Measurements from ENCODE around the gene SYT9. TPM values are rescaled to one million over a fixed set of nuclear protein-coding genes. Genes with fewer than 3 reads are reported as not detected.

Gene SYT9
- total RNA-seq (2014; rRNA removed; shearing (Covaris generic)): not detected in 2 replicates

- DNase-seq: no peak
- Histone ChIP-seq H3K9me3 (replicated peaks) (no peaks in the 10 kb centered on the region), H3K4me1 (no peaks in the 10 kb centered on the region), H3K27me3 (no peaks in the 10 kb centered on the region), H3K4me3 (no peak within 1 kb of the TSS), H3K36me3 (no peaks in the 10 kb centered on the region), H3K27ac (no peak within 1 kb of the TSS)
These were observed at the start of gene SYT9 for GRCh38 chr11:7251836-7252682. Gene SYT9, plus strand, starts transcription at chr11:7251904. Its CDS starts 283 bp downstream, at chr11:7252187.

DNA sequence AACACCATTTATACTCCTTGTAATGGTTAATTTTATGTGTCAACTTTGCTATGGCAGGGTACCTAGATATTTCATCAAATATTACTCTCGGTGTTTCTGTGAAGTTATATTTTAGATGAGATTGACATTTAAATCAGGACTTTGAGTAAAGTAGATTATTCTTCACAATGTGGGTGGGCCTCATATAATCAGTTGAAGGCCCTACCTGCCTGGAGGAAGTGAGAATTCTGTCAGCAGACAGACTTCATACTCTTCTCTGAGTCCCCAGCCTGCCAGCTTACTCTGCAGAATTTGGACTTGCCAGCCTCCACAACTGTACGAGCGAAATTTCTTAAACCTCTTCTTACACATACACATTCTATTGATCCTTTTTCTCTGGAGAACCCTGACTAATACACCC, 49.3 kb upstream of the SYT9 start:
- no peaks in the 10 kb centered on the region for H3K27me3 ChIP-seq
- no peak overlapping the region for H3K4me3 ChIP-seq
- no peaks in the 10 kb centered on the region for H3K4me1 ChIP-seq
- no peak for DNase-seq
- H3K27ac ChIP-seq: no peak overlapping the region
- no peaks in the 10 kb centered on the region for H3K9me3 ChIP-seq (replicated peaks)
- no peaks in the 10 kb centered on the region for H3K36me3 ChIP-seq

- no peaks in the 10 kb centered on the region for H3K27me3 ChIP-seq
- H3K4me3 ChIP-seq: no peak overlapping the region
- H3K4me1 ChIP-seq: no peaks in the 10 kb centered on the region
- no peak for DNase-seq
- H3K9me3 ChIP-seq (replicated peaks): no peaks in the 10 kb centered on the region
- no peaks in the 10 kb centered on the region for H3K36me3 ChIP-seq
- H3K27ac ChIP-seq: no peak overlapping the region
These were observed 46.9 kb upstream of the SYT9 start for GRCh38 chr11:7204778-7205177.

DNA sequence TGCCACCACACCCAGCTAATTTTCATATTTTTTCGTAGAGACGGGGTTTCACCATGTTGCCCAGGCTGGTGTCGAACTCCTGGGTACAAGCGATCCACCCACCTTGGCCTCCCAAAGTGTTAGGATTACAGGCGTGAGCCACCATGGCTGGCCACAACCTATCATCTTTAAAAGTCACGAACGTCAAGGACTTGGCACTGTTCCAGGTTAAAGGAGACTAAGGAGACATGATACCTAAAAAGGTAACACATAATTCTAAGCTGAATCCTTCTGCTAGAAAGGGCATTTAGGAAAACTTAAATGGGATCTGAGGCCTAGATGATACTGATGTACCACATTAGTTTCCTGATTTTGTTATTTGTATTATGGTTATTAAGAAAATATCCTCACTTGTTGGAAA, 43.3 kb upstream of the SYT9 start:
- Histone ChIP-seq H3K4me1 (no peaks in the 10 kb centered on the region), H3K27me3 (no peaks in the 10 kb centered on the region), H3K36me3 (no peaks in the 10 kb centered on the region), H3K4me3 (no peak overlapping the region), H3K9me3 (replicated peaks) (no peaks in the 10 kb centered on the region), H3K27ac (no peak overlapping the region)
- DNase-seq: no peak

DNA sequence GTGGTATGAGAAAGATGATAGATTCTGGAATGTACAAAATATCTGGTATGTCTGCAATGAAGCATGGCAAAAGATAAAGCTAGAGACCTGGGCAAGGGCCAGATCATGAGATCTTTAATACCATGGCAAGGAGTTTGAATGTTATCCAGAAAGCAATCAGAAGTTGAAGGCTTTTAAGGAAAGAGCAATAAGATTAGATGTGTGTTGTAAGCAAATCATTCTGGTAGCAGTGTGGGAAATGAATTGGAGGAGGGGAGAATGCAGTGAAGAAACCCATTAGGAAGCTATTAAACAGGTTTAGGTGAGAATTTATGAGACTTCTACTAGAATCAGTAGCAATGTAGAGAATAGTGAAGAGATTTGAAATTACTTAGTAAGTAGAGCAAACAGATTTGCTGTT, 32.2 kb upstream of the SYT9 start:
- Histone ChIP-seq H3K27ac (no peak overlapping the region), H3K4me3 (no peak overlapping the region), H3K36me3 (no peaks in the 10 kb centered on the region), H3K4me1 (no peaks in the 10 kb centered on the region), H3K9me3 (replicated peaks) (no peaks in the 10 kb centered on the region), H3K27me3 (no peaks in the 10 kb centered on the region)
- DNase-seq: no peak

DNA sequence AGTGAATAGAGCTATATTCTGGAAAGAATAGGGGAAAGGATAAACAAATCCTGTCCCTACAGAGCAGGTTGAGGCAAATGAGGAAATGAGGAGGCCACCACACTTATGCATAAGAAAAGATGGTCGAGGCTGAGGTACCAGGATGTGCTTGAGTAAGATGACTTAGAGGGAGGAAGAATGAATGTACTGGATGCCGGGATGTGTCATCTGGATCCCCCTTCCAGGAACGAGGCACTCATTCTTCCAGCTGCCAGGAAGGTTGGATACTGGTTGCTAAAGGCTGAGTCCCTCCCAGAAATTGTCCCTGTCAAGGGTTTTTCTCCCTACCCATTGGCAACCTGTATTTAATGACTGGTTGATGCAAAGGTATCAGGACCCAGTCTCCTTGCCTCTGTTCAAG, 31.1 kb upstream of the SYT9 start:
- DNase-seq: no peak
- Histone ChIP-seq H3K27ac (no peak overlapping the region), H3K27me3 (no peaks in the 10 kb centered on the region), H3K36me3 (no peaks in the 10 kb centered on the region), H3K4me1 (no peaks in the 10 kb centered on the region), H3K4me3 (no peak overlapping the region), H3K9me3 (replicated peaks) (no peaks in the 10 kb centered on the region)

DNA sequence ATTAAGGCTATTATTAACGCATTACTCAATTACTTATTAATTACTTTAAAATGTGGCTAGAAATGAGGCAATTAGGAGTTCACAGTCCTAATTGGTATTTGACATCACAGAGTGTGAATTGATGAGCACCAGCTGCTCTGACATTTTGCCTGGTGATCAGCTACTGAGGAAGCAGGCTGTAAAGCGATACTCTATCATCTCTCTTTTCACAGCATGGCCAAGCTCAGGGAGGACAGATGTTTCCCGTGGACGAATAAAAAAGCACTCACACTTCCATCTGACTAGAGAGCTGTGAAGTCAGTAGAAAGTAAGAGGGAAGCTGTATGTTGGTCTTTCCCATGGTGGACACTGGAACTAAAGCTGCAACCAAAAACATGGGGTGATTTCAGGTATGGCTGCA, 29.1 kb upstream of the SYT9 start:
- H3K27me3 ChIP-seq: no peaks in the 10 kb centered on the region
- DNase-seq: peak in 1 of 2 experiments; percentile 12
- H3K4me3 ChIP-seq: no peak overlapping the region
- H3K4me1 ChIP-seq: no peaks in the 10 kb centered on the region
- H3K9me3 ChIP-seq (replicated peaks): no peaks in the 10 kb centered on the region
- no peak overlapping the region for H3K27ac ChIP-seq
- H3K36me3 ChIP-seq: no peaks in the 10 kb centered on the region

- Histone ChIP-seq H3K9me3 (replicated peaks) (no peaks in the 10 kb centered on the region), H3K4me1 (no peaks in the 10 kb centered on the region), H3K36me3 (no peaks in the 10 kb centered on the region), H3K4me3 (no peak overlapping the region), H3K27ac (no peak overlapping the region), H3K27me3 (peaks cover 13% of the 10 kb centered on the region)
- DNase-seq: no peak
These were observed 11.8 kb upstream of the SYT9 start for GRCh38 chr11:7239877-7240276.

DNA sequence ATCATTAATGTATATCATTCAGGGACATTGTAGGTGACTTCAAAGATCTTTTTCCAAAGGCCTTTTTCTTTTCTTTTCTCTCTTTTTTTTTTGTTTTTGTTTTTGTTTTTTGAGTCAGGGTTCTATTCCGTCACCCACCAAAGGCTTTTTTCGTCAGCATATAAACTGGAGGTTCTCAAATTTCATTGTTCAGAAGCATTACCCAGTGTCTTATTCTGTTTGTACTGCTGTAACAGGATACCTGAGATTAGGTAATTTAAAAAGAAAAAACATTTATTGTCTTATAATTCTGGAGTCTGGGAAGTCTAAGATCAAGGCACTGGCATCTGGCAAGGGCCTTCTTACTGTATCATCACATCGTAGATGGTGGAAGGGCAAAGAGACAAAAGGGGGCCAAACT, 6.4 kb upstream of the SYT9 start:
- DNase-seq: no peak
- no peak overlapping the region for H3K4me3 ChIP-seq
- H3K27ac ChIP-seq: no peak overlapping the region
- H3K4me1 ChIP-seq: no peaks in the 10 kb centered on the region
- H3K9me3 ChIP-seq (replicated peaks): no peaks in the 10 kb centered on the region
- H3K27me3 ChIP-seq: 0 out of 2 replicates have a peak, but pooled peaks cover 3% of the 10 kb centered on the region
- no peaks in the 10 kb centered on the region for H3K36me3 ChIP-seq

DNA sequence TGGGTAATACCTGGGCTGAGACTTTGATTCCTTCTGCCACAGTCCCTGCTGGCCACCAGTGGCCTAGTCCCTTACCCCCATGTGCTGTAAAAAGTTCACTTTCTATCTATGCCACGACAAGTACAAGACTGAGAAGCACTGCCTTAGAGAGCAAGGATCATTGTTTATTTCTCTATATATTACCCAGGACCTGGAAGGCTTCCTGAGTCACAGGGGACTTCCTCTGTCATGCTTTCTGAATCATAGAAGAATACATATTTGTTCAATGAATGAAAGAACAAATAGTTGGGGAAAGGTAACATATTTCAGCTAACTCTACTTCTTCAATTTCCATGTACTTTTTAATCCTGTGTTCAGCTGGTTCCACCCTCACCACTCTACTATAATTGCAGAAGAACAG, 5.5 kb upstream of the SYT9 start:
- H3K9me3 ChIP-seq (replicated peaks): no peaks in the 10 kb centered on the region

DNA sequence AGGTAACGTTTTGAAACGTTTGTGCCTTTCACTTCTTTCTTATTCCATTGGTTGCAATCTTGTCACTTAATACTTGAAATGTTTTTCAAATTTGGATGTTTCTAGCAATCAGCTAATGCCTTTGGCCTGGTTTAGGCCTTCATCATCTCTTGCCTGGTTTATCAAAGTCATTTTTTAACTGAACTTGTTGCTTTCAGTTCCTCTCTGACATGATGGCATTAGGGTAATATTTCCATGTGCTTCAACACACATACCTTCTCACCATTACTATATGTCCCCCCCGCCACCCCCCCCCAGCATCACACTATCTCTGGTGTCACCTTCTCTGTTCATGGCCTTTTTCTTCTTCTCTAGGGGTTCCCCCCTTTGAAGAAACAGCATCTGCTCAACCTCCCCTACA, 1.5 kb upstream of the SYT9 start:
- H3K4me3 ChIP-seq: no peak overlapping the region
- no peak for DNase-seq
- no peaks in the 10 kb centered on the region for H3K27me3 ChIP-seq
- no peak overlapping the region for H3K27ac ChIP-seq
- no peaks in the 10 kb centered on the region for H3K36me3 ChIP-seq
- H3K9me3 ChIP-seq (replicated peaks): no peaks in the 10 kb centered on the region
- H3K4me1 ChIP-seq: no peaks in the 10 kb centered on the region

More for the DNA sequence above, 5.5 kb upstream of the SYT9 start:
- 0 out of 2 replicates have a peak, but pooled peaks cover 3% of the 10 kb centered on the region for H3K27me3 ChIP-seq
- no peak overlapping the region for H3K27ac ChIP-seq
- H3K4me3 ChIP-seq: no peak overlapping the region
- no peaks in the 10 kb centered on the region for H3K36me3 ChIP-seq
- no peak for DNase-seq
- no peaks in the 10 kb centered on the region for H3K4me1 ChIP-seq

GRCh38 chr11:7251487-7251835, 243 bp upstream of the SYT9 start:
- no peaks in the 10 kb centered on the region for H3K4me1 ChIP-seq
- no peaks in the 10 kb centered on the region for H3K36me3 ChIP-seq
- no peak overlapping the region for H3K4me3 ChIP-seq
- no peaks in the 10 kb centered on the region for H3K9me3 ChIP-seq (replicated peaks)
- no peak overlapping the region for H3K27ac ChIP-seq
- no peaks in the 10 kb centered on the region for H3K27me3 ChIP-seq
- DNase-seq: no peak

GRCh38 chr11:7252683-7253213, 1.0 kb downstream of the SYT9 start:
- H3K4me3 ChIP-seq: no peak overlapping the region
- H3K27ac ChIP-seq: no peak overlapping the region
- H3K4me1 ChIP-seq: no peaks in the 10 kb centered on the region
- no peaks in the 10 kb centered on the region for H3K27me3 ChIP-seq
- H3K36me3 ChIP-seq: no peaks in the 10 kb centered on the region
- no peaks in the 10 kb centered on the region for H3K9me3 ChIP-seq (replicated peaks)
- no peak for DNase-seq

GRCh38 chr11:7253800-7254199, 2.1 kb downstream of the SYT9 start:
- Histone ChIP-seq H3K27ac (no peak overlapping the region), H3K36me3 (no peaks in the 10 kb centered on the region), H3K4me3 (no peak overlapping the region), H3K27me3 (no peaks in the 10 kb centered on the region), H3K4me1 (no peaks in the 10 kb centered on the region), H3K9me3 (replicated peaks) (no peaks in the 10 kb centered on the region)
- DNase-seq: no peak

GRCh38 chr11:7254731-7255291, 3.1 kb downstream of the SYT9 start:
- Histone ChIP-seq H3K4me1 (no peaks in the 10 kb centered on the region), H3K27me3 (no peaks in the 10 kb centered on the region), H3K4me3 (no peak overlapping the region), H3K36me3 (no peaks in the 10 kb centered on the region), H3K27ac (no peak overlapping the region), H3K9me3 (replicated peaks) (no peaks in the 10 kb centered on the region)
- no peak for DNase-seq
